ENCODE measurements around the gene RASGRP2.
A peak's percentile ranks its signal among the peaks of the same experiment; 100 is the strongest.

RASGRP2 gene

DNA sequence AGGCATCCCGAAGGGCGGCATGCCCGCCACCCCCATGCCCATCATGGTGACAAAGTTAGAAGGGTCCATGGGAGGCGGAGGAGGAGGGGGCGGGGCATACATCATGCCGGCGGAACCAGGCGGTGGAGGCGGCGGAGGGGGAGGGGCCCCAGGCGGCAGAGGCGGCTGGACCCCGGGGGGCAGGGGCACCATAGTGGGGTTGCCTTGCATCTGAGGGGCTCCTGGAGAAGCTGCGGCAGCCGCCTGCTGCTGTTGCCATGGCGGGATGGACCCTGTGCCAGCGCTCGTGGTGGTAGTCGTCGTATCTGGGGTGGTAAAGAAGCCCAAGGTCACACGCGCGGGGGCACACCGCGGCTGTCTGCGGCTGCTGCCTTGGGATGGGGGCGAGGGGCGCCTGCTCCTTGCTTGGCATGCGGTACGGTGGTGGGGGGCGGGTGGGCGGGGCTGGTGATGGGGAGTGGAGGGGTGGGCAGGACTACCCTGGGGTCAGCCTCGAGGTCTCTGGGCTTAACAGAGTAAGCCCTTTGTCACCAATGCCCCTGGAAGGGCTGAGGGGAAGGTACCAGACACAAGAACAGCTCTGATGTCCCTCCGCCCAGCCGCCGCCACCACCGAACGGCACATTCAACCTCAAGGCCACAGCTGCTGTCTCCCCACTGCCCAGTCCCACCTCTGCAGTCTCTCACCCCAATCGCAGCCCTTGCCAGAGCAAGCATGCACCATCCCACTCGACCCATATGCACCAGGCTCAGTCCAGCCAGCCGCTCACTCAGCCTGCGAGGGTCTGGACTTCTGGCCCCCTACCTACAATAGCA, 22.1 kb upstream of the RASGRP2 start:
- no peak for DNase-seq (ENCODE audit: low read depth)
- no peak for TF ChIP-seq CTCF (IDR thresholded peaks at IDR 0.05; ENCODE audit: low read depth, low read length, missing control alignments)
- in situ Hi-C loops (cut with HindIII; ENCODE audit: low sequenced_read_pairs) = loop anchor here (25.0 kb wide), 1 partner anchor 96 kb away; no protein-coding TSS in a partner anchor
- H3K4me3 ChIP-seq (ENCODE audit: low read depth, low read length) = no peak overlapping the region

- H3K4me3 ChIP-seq (ENCODE audit: low read depth, low read length) = no peak overlapping the region
- in situ Hi-C loops (cut with HindIII; ENCODE audit: low sequenced_read_pairs) = loop anchor here (25.0 kb wide), 1 partner anchor 97 kb away; no protein-coding TSS in a partner anchor
- DNase-seq (ENCODE audit: low read depth) = no peak
- peak; percentile 48 for TF ChIP-seq CTCF (IDR thresholded peaks at IDR 0.05; ENCODE audit: low read depth, low read length, missing control alignments)
Observed at GRCh38 chr11:64765291-64765850, 21.4 kb upstream of the RASGRP2 start.

DNA sequence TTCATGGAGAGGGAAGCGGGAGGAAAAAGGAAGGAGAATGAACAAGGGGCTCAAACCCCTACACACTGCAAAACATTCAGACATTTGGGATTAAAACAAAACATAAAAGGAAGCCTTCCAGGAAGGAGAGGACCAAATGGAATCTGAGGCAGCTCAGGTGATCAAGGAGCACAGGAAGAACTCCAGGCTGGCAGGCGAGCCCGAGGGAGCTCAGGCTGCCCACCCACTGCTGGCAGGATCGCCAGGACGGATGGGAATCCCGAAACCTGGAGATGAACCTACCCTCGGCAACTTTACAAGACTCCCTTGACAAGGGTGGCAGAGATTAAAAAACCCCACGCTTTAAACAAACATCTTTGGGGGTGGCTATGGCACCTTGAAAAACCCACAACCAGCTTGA, 20.8 kb upstream of the RASGRP2 start:
- in situ Hi-C loops (cut with HindIII; ENCODE audit: low sequenced_read_pairs) = loop anchor here (25.0 kb wide), 1 partner anchor 98 kb away; no protein-coding TSS in a partner anchor
- H3K4me3 ChIP-seq (ENCODE audit: low read depth, low read length) = no peak overlapping the region
- no peak for TF ChIP-seq CTCF (IDR thresholded peaks at IDR 0.05; ENCODE audit: low read depth, low read length, missing control alignments)
- no peak for DNase-seq (ENCODE audit: low read depth)

DNA sequence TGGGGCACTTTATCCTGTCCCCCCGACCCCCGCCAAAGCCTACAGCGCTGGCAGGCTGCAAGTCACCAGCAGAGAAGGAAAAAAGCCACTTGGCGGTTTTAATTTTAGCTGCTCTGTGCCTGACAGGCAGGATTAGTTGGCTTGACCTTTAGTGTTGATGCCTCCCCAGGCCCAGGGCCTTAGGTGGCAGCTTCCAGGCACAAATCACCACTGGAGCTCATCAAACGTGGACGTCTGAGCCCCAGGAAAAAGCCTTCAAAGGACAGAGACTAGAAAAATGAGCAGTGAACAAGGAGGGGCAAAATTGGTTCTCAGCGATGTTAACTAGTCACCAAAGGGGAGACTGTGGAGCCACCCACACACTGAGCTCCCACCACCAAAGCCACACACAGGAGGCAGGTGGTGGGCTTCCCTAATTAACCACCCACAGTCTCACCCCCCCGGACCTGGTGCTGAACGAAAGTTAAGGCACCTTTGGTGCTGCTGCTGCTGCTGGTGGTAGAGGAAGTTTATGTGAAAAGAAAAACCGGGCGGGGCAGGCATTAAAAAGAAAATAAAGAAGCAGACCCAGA, 20.2 kb upstream of the RASGRP2 start:
- in situ Hi-C loops (cut with HindIII; ENCODE audit: low sequenced_read_pairs) = loop anchor here (25.0 kb wide), 1 partner anchor 98 kb away; no protein-coding TSS in a partner anchor
- H3K4me3 ChIP-seq (ENCODE audit: low read depth, low read length) = no peak overlapping the region
- no peak for TF ChIP-seq CTCF (IDR thresholded peaks at IDR 0.05; ENCODE audit: low read depth, low read length, missing control alignments)
- no peak for DNase-seq (ENCODE audit: low read depth)

DNA sequence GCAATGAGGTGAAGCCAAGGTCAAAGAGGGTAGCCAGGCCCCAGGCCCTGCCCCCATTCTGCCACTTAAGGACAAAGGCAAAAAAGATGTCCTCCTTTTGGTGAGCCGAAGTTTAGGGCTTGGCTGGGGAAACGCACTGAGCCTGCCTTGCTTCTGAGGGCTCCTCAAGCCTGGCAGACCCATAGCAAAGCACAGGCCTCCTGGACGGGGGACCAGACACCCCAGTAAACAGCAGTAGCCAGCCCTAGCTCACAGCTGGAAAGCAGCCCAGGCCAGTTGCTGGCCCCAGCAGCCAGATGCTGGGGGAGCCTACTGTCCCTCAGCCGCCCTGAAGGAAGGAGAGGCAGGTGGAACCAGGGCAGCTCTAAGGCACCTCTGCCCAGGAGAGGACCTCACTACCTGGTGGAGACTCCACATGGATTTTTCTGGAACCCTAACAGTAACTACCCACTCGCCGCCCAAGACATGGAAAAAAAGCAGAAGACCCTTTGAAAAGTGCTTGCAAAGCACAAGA, 19.6 kb upstream of the RASGRP2 start:
- no peak for DNase-seq (ENCODE audit: low read depth)
- no peak overlapping the region for H3K4me3 ChIP-seq (ENCODE audit: low read depth, low read length)
- in situ Hi-C loops (cut with HindIII; ENCODE audit: low sequenced_read_pairs) = loop anchor here (25.0 kb wide), 1 partner anchor 99 kb away; no protein-coding TSS in a partner anchor
- no peak for TF ChIP-seq CTCF (IDR thresholded peaks at IDR 0.05; ENCODE audit: low read depth, low read length, missing control alignments)

Data from astrocyte of the cerebellum (primary cell).